ENCODE data around the gene ATP2A1. TPM values are rescaled to one million over a fixed set of nuclear protein-coding genes. Genes with fewer than 3 reads are reported as not detected.

The ATP2A1 gene
- total and polyA plus RNA-seq, 7 donors = 169 to 2,539 (median 1,569) TPM

- no peak for TF ChIP-seq CTCF (IDR thresholded peaks at IDR 0.05)
- DNase-seq (no peak), ATAC-seq (no peak)
- Histone ChIP-seq H3K36me3 (ENCODE audit: insufficient read depth in 1 of 2, low read depth in 1 of 2) (no peaks in the 10 kb centered on the region), H3K27me3 (ENCODE audit: insufficient read depth in 3 of 3, low read length in 2 of 3) (no peaks in the 10 kb centered on the region), H3K9me3 (no peaks in the 10 kb centered on the region), H3K4me1 (no peaks in the 10 kb centered on the region), H3K27ac (no peak within 1 kb of the TSS), H3K4me3 (no peak within 1 kb of the TSS)
- intact Hi-C loops (cut with DNase I) = no loop called here
- WGBS, 3 donors = 93 to 97% (median 94%) methylated on average over 8 to 10 of the region's 10 CpGs
Measured at GRCh38 chr16:28931801-28932225, 53.5 kb downstream of the ATP2A1 start, which contains the start of gene CD19. Gene CD19, plus strand, starts transcription at chr16:28931971. Its CDS starts 30 bp downstream, at chr16:28932001.

GRCh38 chr16:28932339-28933141 is 54.3 kb downstream of the ATP2A1 start:
- 73 to 79% (median 79%) methylated on average over 20 of the region's 20 CpGs for WGBS, 3 donors
- Histone ChIP-seq H3K27me3 (ENCODE audit: insufficient read depth in 3 of 3, low read length in 2 of 3) (no peaks in the 10 kb centered on the region), H3K36me3 (ENCODE audit: insufficient read depth in 1 of 2, low read depth in 1 of 2) (no peaks in the 10 kb centered on the region), H3K9me3 (no peaks in the 10 kb centered on the region), H3K27ac (no peak overlapping the region), H3K4me1 (no peaks in the 10 kb centered on the region), H3K4me3 (no peak overlapping the region)
- intact Hi-C loops (cut with DNase I) = no loop called here
- DNase-seq (no peak), ATAC-seq (no peak)
- no peak for TF ChIP-seq CTCF (IDR thresholded peaks at IDR 0.05)

GRCh38 chr16:28933171-28933570 is 54.9 kb downstream of the ATP2A1 start:
- intact Hi-C loops (cut with DNase I) = no loop called here
- no peak for DNase-seq
- 58 to 78% (median 78%) methylated on average over 8 of the region's 8 CpGs for WGBS, 3 donors
- H3K4me1 ChIP-seq = no peaks in the 10 kb centered on the region
- no peaks in the 10 kb centered on the region for H3K9me3 ChIP-seq
- TF ChIP-seq CTCF (IDR thresholded peaks at IDR 0.05) = no peak
- no peak overlapping the region for H3K4me3 ChIP-seq
- H3K27me3 ChIP-seq (ENCODE audit: insufficient read depth in 3 of 3, low read length in 2 of 3) = no peaks in the 10 kb centered on the region
- no peak overlapping the region for H3K27ac ChIP-seq
- H3K36me3 ChIP-seq (ENCODE audit: insufficient read depth in 1 of 2, low read depth in 1 of 2) = no peaks in the 10 kb centered on the region
- no peak for ATAC-seq

GRCh38 chr16:28935346-28935745 is 57.1 kb downstream of the ATP2A1 start:
- Histone ChIP-seq H3K27ac (no peak overlapping the region), H3K36me3 (ENCODE audit: insufficient read depth in 1 of 2, low read depth in 1 of 2) (no peaks in the 10 kb centered on the region), H3K27me3 (ENCODE audit: insufficient read depth in 3 of 3, low read length in 2 of 3) (no peaks in the 10 kb centered on the region), H3K4me1 (no peaks in the 10 kb centered on the region), H3K4me3 (no peak overlapping the region), H3K9me3 (no peaks in the 10 kb centered on the region)
- DNase-seq (no peak), ATAC-seq (no peak)
- 89 to 94% (median 94%) methylated on average over 4 of the region's 4 CpGs for WGBS, 3 donors
- intact Hi-C loops (cut with DNase I) = no loop called here
- no peak for TF ChIP-seq CTCF (IDR thresholded peaks at IDR 0.05)

Measured in psoas muscle (tissue), 8 donors.